ENCODE data around the gene ATG4D.
"Not testable (repeated sequence)": the region's sequence is repeated elsewhere in the genome, so short reads cannot be mapped to it uniquely, and the experiment has no call there.

The ATG4D gene

GRCh38 chr19:10516064-10516385, 27.7 kb upstream of the ATG4D start:
- Mint-ChIP-seq H3K27me3 (peaks cover 68% of the 10 kb centered on the region), H3K4me1 (ENCODE audit: low read depth) (peaks cover 29% of the 10 kb centered on the region), H3K27ac (no peak overlapping the region), H3K36me3 (ENCODE audit: low read depth) (no peaks in the 10 kb centered on the region), H3K4me3 (peak overlapping the region; percentile 0), H3K9me3 (no peaks in the 10 kb centered on the region)
- DNase-seq: no peak

- H3K27ac Mint-ChIP-seq: no peak overlapping the region
- DNase-seq: no peak
Observed at GRCh38 chr19:10516671-10517286, 26.9 kb upstream of the ATG4D start.

GRCh38 chr19:10517361-10517759, 26.3 kb upstream of the ATG4D start, which contains the start of gene S1PR5:
TSS of gene S1PR5 (minus strand) at chr19:10517447. CDS start at chr19:10515011, 2,436 bp downstream.
- peak within 1 kb of the TSS; percentile 55 for H3K4me3 Mint-ChIP-seq
- no peaks in the 10 kb centered on the region for H3K9me3 Mint-ChIP-seq
- peaks cover 65% of the 10 kb centered on the region for H3K27me3 Mint-ChIP-seq
- DNase-seq: peak; percentile 38
- no peak within 1 kb of the TSS for H3K27ac Mint-ChIP-seq
- H3K36me3 Mint-ChIP-seq (ENCODE audit: low read depth): no peaks in the 10 kb centered on the region
- H3K4me1 Mint-ChIP-seq (ENCODE audit: low read depth): peaks cover 29% of the 10 kb centered on the region

More at GRCh38 chr19:10516671-10517286, 26.9 kb upstream of the ATG4D start:
- Mint-ChIP-seq H3K9me3 (no peaks in the 10 kb centered on the region), H3K36me3 (ENCODE audit: low read depth) (no peaks in the 10 kb centered on the region), H3K4me3 (peak overlapping the region; percentile 45), H3K27me3 (peaks cover 65% of the 10 kb centered on the region), H3K4me1 (ENCODE audit: low read depth) (peaks cover 29% of the 10 kb centered on the region)

- peak; percentile 41 for DNase-seq
- Mint-ChIP-seq H3K9me3 (no peaks in the 10 kb centered on the region), H3K4me3 (peak overlapping the region; percentile 55), H3K27me3 (peaks cover 64% of the 10 kb centered on the region), H3K4me1 (ENCODE audit: low read depth) (peaks cover 29% of the 10 kb centered on the region), H3K27ac (no peak overlapping the region), H3K36me3 (ENCODE audit: low read depth) (no peaks in the 10 kb centered on the region)
Observed at GRCh38 chr19:10517760-10518443, 25.8 kb upstream of the ATG4D start.

GRCh38 chr19:10518444-10519361, 25.0 kb upstream of the ATG4D start:
- peak; percentile 35 for DNase-seq
- no peak overlapping the region for H3K27ac Mint-ChIP-seq
- H3K36me3 Mint-ChIP-seq (ENCODE audit: low read depth): no peaks in the 10 kb centered on the region
- peaks cover 56% of the 10 kb centered on the region for H3K27me3 Mint-ChIP-seq
- peaks cover 26% of the 10 kb centered on the region for H3K4me1 Mint-ChIP-seq (ENCODE audit: low read depth)
- H3K4me3 Mint-ChIP-seq: peak overlapping the region; percentile 55
- H3K9me3 Mint-ChIP-seq: no peaks in the 10 kb centered on the region

- Mint-ChIP-seq H3K27ac (no peak overlapping the region), H3K27me3 (peaks cover 49% of the 10 kb centered on the region), H3K4me3 (no peak overlapping the region), H3K9me3 (no peaks in the 10 kb centered on the region), H3K36me3 (ENCODE audit: low read depth) (no peaks in the 10 kb centered on the region), H3K4me1 (ENCODE audit: low read depth) (peaks cover 24% of the 10 kb centered on the region)
- DNase-seq: no peak
Observed at GRCh38 chr19:10519421-10519820, 24.3 kb upstream of the ATG4D start.

GRCh38 chr19:10520652-10521318, 22.9 kb upstream of the ATG4D start:
- H3K27me3 Mint-ChIP-seq: peaks cover 36% of the 10 kb centered on the region

GRCh38 chr19:10521461-10522171, 22.1 kb upstream of the ATG4D start:
- H3K27me3 Mint-ChIP-seq: peaks cover 27% of the 10 kb centered on the region
- no peaks in the 10 kb centered on the region for H3K9me3 Mint-ChIP-seq
- no peaks in the 10 kb centered on the region for H3K36me3 Mint-ChIP-seq (ENCODE audit: low read depth)
- H3K4me3 Mint-ChIP-seq: no peak overlapping the region
- H3K4me1 Mint-ChIP-seq (ENCODE audit: low read depth): peaks cover 20% of the 10 kb centered on the region
- H3K27ac Mint-ChIP-seq: no peak overlapping the region
- no peak for DNase-seq

More at GRCh38 chr19:10520652-10521318, 22.9 kb upstream of the ATG4D start:
- H3K4me1 Mint-ChIP-seq (ENCODE audit: low read depth): peaks cover 21% of the 10 kb centered on the region
- no peaks in the 10 kb centered on the region for H3K36me3 Mint-ChIP-seq (ENCODE audit: low read depth)
- no peaks in the 10 kb centered on the region for H3K9me3 Mint-ChIP-seq
- no peak overlapping the region for H3K4me3 Mint-ChIP-seq
- no peak overlapping the region for H3K27ac Mint-ChIP-seq
- DNase-seq: no peak

GRCh38 chr19:10523135-10523636, 20.5 kb upstream of the ATG4D start:
- Mint-ChIP-seq H3K4me3 (no peak overlapping the region), H3K27me3 (peaks cover 19% of the 10 kb centered on the region), H3K9me3 (no peaks in the 10 kb centered on the region), H3K36me3 (ENCODE audit: low read depth) (no peaks in the 10 kb centered on the region), H3K4me1 (ENCODE audit: low read depth) (peaks cover 13% of the 10 kb centered on the region), H3K27ac (no peak overlapping the region)
- no peak for DNase-seq

GRCh38 chr19:10525636-10526035, 18.1 kb upstream of the ATG4D start:
- no peaks in the 10 kb centered on the region for H3K4me1 Mint-ChIP-seq (ENCODE audit: low read depth)
- DNase-seq: no peak
- H3K36me3 Mint-ChIP-seq (ENCODE audit: low read depth): no peaks in the 10 kb centered on the region
- H3K4me3 Mint-ChIP-seq: no peak overlapping the region
- no peak overlapping the region for H3K27ac Mint-ChIP-seq
- H3K27me3 Mint-ChIP-seq: no peaks in the 10 kb centered on the region
- H3K9me3 Mint-ChIP-seq: no peaks in the 10 kb centered on the region

GRCh38 chr19:10526887-10527286, 16.8 kb upstream of the ATG4D start:
- not testable (repeated sequence) for DNase-seq; H3K9me3 Mint-ChIP-seq; H3K36me3 Mint-ChIP-seq (ENCODE audit: low read depth); H3K27me3 Mint-ChIP-seq; H3K4me3 Mint-ChIP-seq; H3K4me1 Mint-ChIP-seq (ENCODE audit: low read depth); H3K27ac Mint-ChIP-seq

- H3K9me3 Mint-ChIP-seq: no peaks in the 10 kb centered on the region
- no peak overlapping the region for H3K4me3 Mint-ChIP-seq
Observed at GRCh38 chr19:10532457-10532856, 11.2 kb upstream of the ATG4D start.

GRCh38 chr19:10533646-10534386, 9.9 kb upstream of the ATG4D start:
- peaks cover 3% of the 10 kb centered on the region for H3K4me1 Mint-ChIP-seq (ENCODE audit: low read depth)
- H3K9me3 Mint-ChIP-seq: no peaks in the 10 kb centered on the region
- H3K27me3 Mint-ChIP-seq: peaks cover 15% of the 10 kb centered on the region
- no peaks in the 10 kb centered on the region for H3K36me3 Mint-ChIP-seq (ENCODE audit: low read depth)
- no peak for DNase-seq
- no peak overlapping the region for H3K4me3 Mint-ChIP-seq
- no peak overlapping the region for H3K27ac Mint-ChIP-seq

More at GRCh38 chr19:10532457-10532856, 11.2 kb upstream of the ATG4D start:
- DNase-seq: no peak
- Mint-ChIP-seq H3K36me3 (ENCODE audit: low read depth) (no peaks in the 10 kb centered on the region), H3K27ac (no peak overlapping the region), H3K4me1 (ENCODE audit: low read depth) (no peaks in the 10 kb centered on the region), H3K27me3 (peaks cover 7% of the 10 kb centered on the region)

Measured in activated T-cell treated with anti-CD3 and anti-CD28 coated beads, Interleukin-2, amount 50 U/mL, for 24 hours (primary cell).